OCI-M2 (cell line): ENCODE data around the gene BTBD9.

Source experiments
- DNase-seq: peaks from one replicate; lab custom pipeline; 2025; ENCODE audit not compliant: unreplicated experiment; lab: John Stamatoyannopoulos, UW

The BTBD9 gene

DNA sequence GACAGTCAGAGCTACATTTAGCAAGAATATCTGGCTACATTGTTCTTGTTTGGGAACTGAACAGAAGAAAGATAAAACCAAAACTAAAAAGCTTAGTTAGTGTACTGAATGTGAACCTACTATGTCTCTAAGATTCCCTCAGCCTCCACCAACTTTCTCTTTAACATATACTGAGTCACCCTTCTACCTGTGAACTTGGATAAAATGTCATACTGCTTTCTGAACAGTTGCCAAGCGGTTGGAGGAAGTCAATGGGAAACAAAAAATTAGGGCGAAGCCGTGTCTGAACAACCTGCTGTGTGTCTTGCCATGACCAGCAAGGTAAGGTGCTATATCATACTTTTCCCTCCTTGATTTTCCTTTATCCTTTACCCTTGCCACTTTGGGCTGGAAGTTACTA lies 243.5 kb downstream of the BTBD9 start:
- DNase-seq, result no peak

DNA sequence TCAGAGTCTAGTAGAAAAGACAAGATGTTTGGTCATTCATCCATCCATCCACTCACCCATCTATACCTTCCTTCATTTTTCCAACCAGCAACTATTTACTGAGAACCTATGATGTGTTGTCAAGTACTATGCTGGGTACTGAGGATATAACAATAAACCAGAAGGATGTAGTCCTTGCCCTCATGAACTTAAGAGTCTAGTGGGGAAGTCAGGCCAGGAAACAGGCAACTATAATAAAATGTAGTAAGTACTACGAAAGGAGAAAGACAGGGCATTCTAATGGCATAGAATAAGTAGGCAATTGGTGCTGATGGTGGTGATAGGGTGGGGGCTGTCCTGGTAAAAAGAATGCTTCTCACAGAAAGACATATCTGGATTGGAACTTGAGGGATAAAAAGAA lies 245.7 kb downstream of the BTBD9 start:
- DNase-seq, result no peak

DNA sequence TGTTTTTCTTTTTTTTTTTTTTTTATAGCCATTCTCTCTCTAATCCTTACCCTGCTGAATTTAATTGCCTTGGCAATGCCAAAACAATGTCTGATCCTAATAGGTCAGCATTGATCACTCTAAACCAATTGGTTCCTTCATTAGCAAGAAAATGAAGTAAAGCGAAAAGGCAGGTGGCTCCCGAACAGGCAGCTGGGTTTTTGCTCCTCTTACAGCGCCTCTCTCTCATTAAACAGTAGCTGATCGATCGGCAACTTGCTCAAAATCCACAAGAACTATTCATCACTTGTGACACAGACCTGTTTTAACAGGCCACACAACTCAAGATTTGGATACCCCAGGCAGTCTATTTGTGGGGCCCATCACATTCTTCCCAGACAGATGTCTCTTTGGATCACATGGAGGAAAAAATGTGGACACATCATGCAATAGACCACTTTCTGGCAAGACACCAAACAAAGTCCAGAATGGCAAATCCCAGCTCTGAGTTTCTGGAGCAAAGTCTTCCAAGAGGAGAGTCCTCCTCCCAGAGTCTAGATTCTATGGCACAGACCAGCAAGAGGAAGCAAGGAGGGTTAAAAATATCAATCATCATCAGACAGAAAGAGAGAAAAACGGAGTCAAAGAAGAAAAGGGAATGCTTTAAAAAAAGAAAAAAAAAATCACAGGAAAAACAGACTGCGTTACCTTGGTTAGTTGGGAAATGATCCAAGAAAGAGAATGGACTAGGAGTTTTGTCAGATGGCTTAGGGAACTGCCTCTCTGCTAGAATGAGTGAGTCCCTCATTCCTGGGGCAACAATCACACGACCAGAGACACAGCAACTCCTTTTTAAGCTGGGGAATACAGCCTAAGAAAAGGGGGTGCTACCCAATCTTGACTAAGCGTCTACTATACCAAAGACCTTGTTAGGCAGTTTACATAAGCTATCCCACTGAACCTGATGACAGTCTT lies 247.8 kb downstream of the BTBD9 start:
- DNase-seq, result no peak

GRCh38 chr6:38391206-38391605 lies 248.5 kb downstream of the BTBD9 start:
- no peak for DNase-seq

DNA sequence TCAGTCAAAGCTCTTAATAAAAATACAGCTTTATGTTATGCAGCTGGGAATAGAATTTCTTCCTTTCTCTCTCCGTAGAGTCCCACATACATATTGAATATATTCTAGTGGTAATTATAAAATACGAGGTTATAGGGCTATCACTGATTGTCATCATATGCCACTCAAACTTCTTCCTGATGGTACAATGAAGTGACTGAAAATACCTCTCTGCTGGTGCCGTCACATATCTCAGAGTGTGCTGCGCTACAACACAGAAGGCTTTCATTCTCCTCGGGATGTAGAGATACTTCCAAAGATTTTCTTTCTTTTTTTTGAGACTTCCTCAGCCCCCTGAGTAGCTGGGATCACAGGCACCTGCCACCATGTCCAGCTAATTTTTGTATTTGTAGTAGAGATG lies 249.9 kb downstream of the BTBD9 start:
- DNase-seq, result no peak

DNA sequence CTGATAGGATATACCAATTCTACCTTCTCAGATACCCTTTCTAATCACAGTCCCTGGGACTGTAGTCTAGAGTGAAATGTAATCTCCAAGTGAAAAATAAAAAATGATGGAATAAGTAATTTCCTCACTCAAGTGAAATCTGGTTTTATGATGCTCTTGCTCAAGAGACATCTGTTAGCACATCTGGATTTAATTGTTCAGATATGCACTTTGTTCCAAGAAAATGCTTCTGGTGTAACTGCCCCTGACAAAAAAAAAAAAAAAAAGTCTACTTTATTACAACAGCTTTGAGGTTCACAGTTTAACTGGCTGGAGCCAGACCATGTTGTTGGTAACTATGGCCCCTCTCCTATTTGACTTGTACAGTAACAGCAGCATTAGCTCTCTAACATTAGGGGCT lies 251.8 kb downstream of the BTBD9 start:
- no peak for DNase-seq

- DNase-seq, result no peak
Observed at GRCh38 chr6:38387461-38387860, 252.3 kb downstream of the BTBD9 start.

DNA sequence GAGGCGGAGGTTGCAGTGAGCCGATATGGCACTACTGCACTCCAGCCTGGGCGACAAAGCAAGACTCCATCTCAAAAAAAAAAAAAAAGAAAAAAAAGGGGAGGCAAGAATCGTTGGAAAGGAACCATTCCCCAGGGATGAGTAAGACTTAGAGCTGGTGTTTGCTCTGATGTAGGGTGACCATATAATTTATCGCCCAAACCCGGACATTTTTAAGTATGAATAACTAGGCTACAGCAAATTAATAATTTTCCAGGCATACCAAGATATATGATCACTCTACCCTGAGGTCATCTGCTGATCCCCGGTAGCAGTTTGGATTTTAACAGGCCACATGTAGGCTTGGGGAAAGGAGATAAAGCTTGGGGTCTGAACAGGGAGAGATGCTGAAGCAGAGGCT lies 260.9 kb downstream of the BTBD9 start:
- DNase-seq, result no peak

DNA sequence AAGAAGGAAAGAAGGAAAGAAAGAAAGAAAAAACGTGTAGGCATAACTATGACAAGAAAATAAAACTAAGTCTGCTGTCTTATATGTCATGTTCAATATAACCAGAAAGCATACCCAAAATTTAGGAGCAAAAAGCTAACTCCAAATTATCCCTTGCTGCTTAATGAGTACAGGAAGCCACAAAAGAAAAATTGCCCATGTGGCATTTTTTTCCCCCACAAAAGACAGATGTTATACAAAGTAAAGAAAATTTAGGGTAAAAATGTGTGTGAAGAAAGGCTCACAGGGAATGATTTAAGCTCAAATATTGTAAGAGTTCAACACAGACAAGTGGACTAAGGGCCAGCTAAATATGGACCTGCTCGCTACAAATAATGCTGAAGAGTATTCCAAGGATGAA lies 263.8 kb downstream of the BTBD9 start:
- DNase-seq, result no peak

DNA sequence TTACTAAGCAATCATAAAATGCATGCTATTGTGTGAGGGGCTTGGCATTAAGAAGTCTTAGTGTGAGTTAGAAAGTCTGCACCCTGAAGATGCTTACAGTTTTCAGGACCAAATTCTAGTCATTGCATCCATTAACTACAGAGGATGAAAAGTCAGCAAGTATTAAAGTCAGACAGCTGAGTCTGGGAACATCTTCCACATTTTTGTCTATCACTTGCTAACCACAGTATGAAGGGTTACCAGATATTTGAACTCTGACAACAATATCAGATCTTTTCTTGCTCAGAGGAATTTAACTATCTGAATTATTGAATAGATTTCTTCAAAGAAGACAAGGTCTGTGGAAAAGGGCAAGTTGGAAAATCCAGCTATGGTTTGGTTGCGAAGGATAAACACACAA lies 264.4 kb downstream of the BTBD9 start:
- DNase-seq, result no peak

GRCh38 chr6:38371881-38372280 lies 267.8 kb downstream of the BTBD9 start:
- DNase-seq, result no peak

GRCh38 chr6:38370653-38371601 lies 268.8 kb downstream of the BTBD9 start:
- no peak for DNase-seq

DNA sequence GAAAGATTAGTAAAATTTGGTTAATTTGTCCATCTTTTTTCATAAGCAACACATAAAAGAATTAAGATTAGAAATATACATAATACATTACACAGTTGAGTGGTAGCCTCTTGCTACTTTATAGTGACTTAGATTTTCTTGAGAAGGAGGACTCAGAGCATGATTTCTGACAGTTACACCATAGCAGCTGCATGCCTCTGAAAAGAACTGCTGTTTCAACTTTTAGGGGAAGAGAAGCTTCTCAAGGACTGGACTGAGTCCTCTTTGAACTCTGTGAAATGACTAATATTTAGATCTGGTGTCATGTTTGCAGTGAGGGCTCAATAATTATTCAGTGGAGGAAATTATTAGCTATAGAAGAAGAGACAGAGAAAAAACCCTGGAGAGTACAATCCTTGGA lies 272.5 kb downstream of the BTBD9 start:
- no peak for DNase-seq

GRCh38 chr6:38366234-38366633 lies 273.5 kb downstream of the BTBD9 start:
- DNase-seq, result no peak

- DNase-seq, result no peak
Observed at GRCh38 chr6:38364775-38365174, 275.0 kb downstream of the BTBD9 start.

- DNase-seq, result no peak
Observed at GRCh38 chr6:38364127-38364526, 275.6 kb downstream of the BTBD9 start.

GRCh38 chr6:38355519-38355918 lies 284.2 kb downstream of the BTBD9 start:
- DNase-seq, result no peak

DNA sequence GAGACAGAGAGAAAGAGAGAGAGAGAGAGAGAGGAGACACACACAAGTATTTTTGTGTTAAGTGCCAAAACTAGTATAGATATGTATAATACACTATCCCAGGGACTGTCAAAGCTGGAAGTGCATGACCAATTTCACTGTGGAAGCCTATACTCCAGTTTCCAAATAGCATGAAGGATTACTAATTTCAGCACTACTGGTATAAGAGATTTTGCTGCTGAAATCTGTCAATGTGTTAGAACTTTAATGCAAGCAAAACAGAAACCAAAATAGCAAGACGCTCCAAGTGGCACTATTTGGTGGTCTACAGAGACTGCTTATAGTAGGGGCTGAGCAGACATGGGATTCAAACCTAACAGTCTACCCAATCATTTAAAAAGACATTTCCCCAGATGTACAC lies 284.8 kb downstream of the BTBD9 start:
- no peak for DNase-seq

GRCh38 chr6:38354037-38354381 lies 285.7 kb downstream of the BTBD9 start:
- no peak for DNase-seq

- no peak for DNase-seq
Observed at GRCh38 chr6:38353310-38354036, 286.3 kb downstream of the BTBD9 start.

- no peak for DNase-seq
Observed at GRCh38 chr6:38352636-38353035, 287.1 kb downstream of the BTBD9 start.
